H1 (cell line): ENCODE data around the gene NXF3. TPM values are rescaled to one million over a fixed set of nuclear protein-coding genes. Genes with fewer than 3 reads are reported as not detected.

Experiments used
- BACH1 ChIP-seq: IDR thresholded peaks from 2 replicates; pipeline ENCODE4 v1.6.1; 2012; ENCODE audit warnings: low read length, improper control_type of control experiment
- BCL11A ChIP-seq, 2 experiments: IDR thresholded peaks; one replicate each; pipeline ENCODE4 v1.6.1; 2011; ENCODE audit warnings: low read depth in 2 of 2, low read length in 2 of 2, mild to moderate bottlenecking in 2 of 2
- CBX5 ChIP-seq: fragments of 300-800, 300-1000 bp; sonication (generic); IDR thresholded peaks from 2 replicates; pipeline ENCODE4 v1.7.1; 2016; ENCODE audit warnings: antibody characterized with exemption, low read length, low read depth
- CBX8 ChIP-seq: fragments of 300-800, 300-1000 bp; sonication (generic); IDR thresholded peaks from 2 replicates; pipeline ENCODE4 v1.7.1; 2016; ENCODE audit warnings: low read depth, low read length, borderline replicate concordance
- CHD1 ChIP-seq: IDR thresholded peaks from 2 replicates; pipeline ENCODE4 v1.6.1; 2012; ENCODE audit warnings: low read depth, low read length, improper control_type of control experiment
- EGR1 ChIP-seq: IDR thresholded peaks from 2 replicates; pipeline ENCODE4 v1.6.1; 2011; ENCODE audit warnings: low read depth, low read length, borderline replicate concordance
- HDAC2 ChIP-seq, 2 experiments: fragments of 300-600 bp in 1 of 2; sonication (generic) in 1 of 2; IDR thresholded peaks; 2 replicates each; pipeline ENCODE4 v1.6.1; 2011 to 2012; ENCODE audit warnings: low read depth in 2 of 2, low read length in 2 of 2, mild to moderate bottlenecking in 2 of 2, moderate library complexity in 2 of 2, borderline replicate concordance in 1 of 2, inconsistent platforms in 1 of 2
- JUND ChIP-seq: IDR thresholded peaks from 2 replicates; pipeline ENCODE4 v1.6.1; 2011; ENCODE audit warnings: mild to moderate bottlenecking, improper control_type of control experiment, low read length
- KDM1A ChIP-seq: fragments of 200-600, 300-600 bp; sonication (generic); IDR thresholded peaks from 2 replicates; pipeline ENCODE4 v1.7.1; 2016; ENCODE audit warnings: mild to moderate bottlenecking, low read length, borderline replicate concordance
- KDM4A ChIP-seq: IDR thresholded peaks from one replicate; pipeline ENCODE4 v1.7.1; 2012; ENCODE audit warnings: low read depth, mild to moderate bottlenecking, moderate library complexity, low read length, inconsistent platforms; ENCODE audit not compliant: severe bottlenecking
- KDM5A ChIP-seq: fragments of 200-600 bp; IDR thresholded peaks from 2 replicates; pipeline ENCODE4 v1.7.1; 2012; ENCODE audit warnings: mild to moderate bottlenecking, low read length, inconsistent platforms, mixed read lengths
- NANOG ChIP-seq: IDR thresholded peaks from 2 replicates; pipeline ENCODE4 v1.6.1; 2011; ENCODE audit warnings: low read length, low read depth, mild to moderate bottlenecking, inconsistent platforms; ENCODE audit not compliant: insufficient read depth, poor library complexity, severe bottlenecking
- NRF1 ChIP-seq: IDR thresholded peaks from 2 replicates; pipeline ENCODE4 v1.6.1; 2011; ENCODE audit warnings: mild to moderate bottlenecking, low read depth, low read length, improper control_type of control experiment
- SAP30 ChIP-seq: fragments of 300-600 bp; sonication (generic); IDR thresholded peaks from 2 replicates; pipeline ENCODE4 v1.7.1; 2012; ENCODE audit warnings: low read length, moderate library complexity, mild to moderate bottlenecking, inconsistent platforms; ENCODE audit not compliant: insufficient read depth, insufficient replicate concordance
- SP2 ChIP-seq: IDR thresholded peaks from 2 replicates; pipeline ENCODE4 v1.6.1; 2012; ENCODE audit warnings: mild to moderate bottlenecking, low read length, inconsistent platforms
- TAF1 ChIP-seq: IDR thresholded peaks from 2 replicates; pipeline ENCODE4 v1.6.1; 2011; ENCODE audit warnings: mild to moderate bottlenecking, low read depth, low read length
- TCF12 ChIP-seq: IDR thresholded peaks from 2 replicates; pipeline ENCODE4 v1.6.1; 2011; ENCODE audit warnings: low read depth, mild to moderate bottlenecking, low read length
- TEAD4 ChIP-seq: IDR thresholded peaks from 2 replicates; pipeline ENCODE4 v1.6.1; 2012; ENCODE audit warnings: low read depth, low read length, inconsistent platforms, mixed read lengths
- ZNF274 ChIP-seq: IDR thresholded peaks from 2 replicates; pipeline ENCODE4 v1.7.0; 2012; ENCODE audit warnings: low read length, borderline replicate concordance; ENCODE audit errors: extremely low read depth
- polyA plus RNA-seq, 7 experiments: library from polyadenylated mRNA; depleted of rRNA in 3 of 7; stranded (reverse) in 5 of 7; unstranded in 2 of 7; fragments of >200 nt in 5 of 7; fragments of 200-250 nt in 2 of 7; gene quantifications; 1 replicate in 5 of 7; 2 replicates in 1 of 7; 4 replicates in 1 of 7; pipeline versions ENCODE4 v1.2.1 to v1.2.3, GENCODE V29; 2011 to 2013; ENCODE audit warnings: missing spikeins in 2 of 7, mixed read lengths in 2 of 7
- total RNA-seq: library from RNA; stranded (reverse); fragmentation: NEBNext Ultra II Directional; extraction: Animal tissue kit (Norgen Biotek cat#: 25700); gene quantifications from 2 replicates; pipeline ENCODE4 v1.2.1, GENCODE V29; 2021

NXF3 gene
- total and polyA plus RNA-seq, 2 of the 8 experiments (the other 6 are each of a cell fraction or from before 2014, with no cell fraction given), result 0.12 TPM; not detected in 1

DNA sequence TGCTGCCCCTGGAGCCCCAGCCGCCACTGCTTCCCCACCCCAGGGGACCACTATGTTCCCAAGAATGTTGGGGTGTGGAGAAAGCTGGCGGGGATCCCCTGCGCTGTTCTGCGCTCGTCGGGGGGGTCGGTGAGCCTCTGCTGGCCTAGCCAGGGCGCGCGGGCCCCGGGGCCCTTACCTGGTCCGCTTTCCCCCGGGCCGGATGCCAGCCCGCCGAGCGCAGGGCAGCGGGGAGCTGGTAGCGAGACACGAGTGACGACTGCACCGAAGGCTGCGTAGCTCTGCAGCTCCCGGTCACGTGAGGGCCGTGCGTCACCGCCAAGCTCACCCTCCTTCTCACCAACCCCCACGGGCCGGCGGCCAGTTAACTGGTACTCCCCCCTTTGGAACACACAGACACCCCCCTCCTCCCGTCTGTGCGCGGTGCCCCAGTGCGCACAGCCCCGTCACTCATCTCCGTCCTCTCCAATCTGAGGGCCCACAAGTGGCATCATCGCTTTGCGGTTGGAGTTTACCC, 29.0 kb downstream of the NXF3 start, which contains the start of gene BEX1 (continued):
- no peak for TF ChIP-seq TCF12
- peak; percentile 74 for TF ChIP-seq TAF1
- TF ChIP-seq CBX5, result no peak
- no peak for TF ChIP-seq TEAD4
- no peak; the same call in 1 of the 2 replicates for TF ChIP-seq JUND
- TF ChIP-seq KDM4A, result peak; percentile 12
- TF ChIP-seq SP2, result no peak
- TF ChIP-seq CBX8, result no peak
- no peak for TF ChIP-seq SAP30
- no peak for TF ChIP-seq NANOG
- TF ChIP-seq BCL11A (IDR thresholded peaks at IDR 0.05; ENCODE audit: low read depth in 2 of 2, low read length in 2 of 2), result no peak
- no peak for TF ChIP-seq KDM1A
- TF ChIP-seq BACH1, result no peak
- TF ChIP-seq EGR1, result no peak
- TF ChIP-seq ZNF274, result no peak
- TF ChIP-seq CHD1, result no peak
- no peak for TF ChIP-seq HDAC2 (IDR thresholded peaks at IDR 0.05; ENCODE audit: borderline replicate concordance in 1 of 2, low read depth in 2 of 2, low read length in 2 of 2)
- no peak for TF ChIP-seq NRF1
- TF ChIP-seq KDM5A, result no peak
